K562 (cell line): ENCODE results near the gene ERN1. TPM values are rescaled to one million over a fixed set of nuclear protein-coding genes. Genes with fewer than 3 reads are reported as not detected.

Experiments
- BRD4 ChIP-seq: fragments of 200-600 bp; sonication (generic); IDR thresholded peaks from 2 replicates; pipeline ENCODE4 v1.6.1; 2017; ENCODE audit warnings: inconsistent platforms
- CAMTA2 ChIP-seq: fragments of 250-450 bp; sonication (Bioruptor Pico); conservative IDR thresholded peaks from 2 replicates; pipeline ENCODE4 v1.5.1; 2022
- CREB3 ChIP-seq: fragments of 450-650 bp; conservative IDR thresholded peaks from 2 replicates; pipeline ENCODE4 v1.6.1; 2016; ENCODE audit warnings: missing genetic modification characterization, low read depth, mild to moderate bottlenecking, missing compliant biosample characterization, moderate library complexity
- ETV6 ChIP-seq, 3 experiments: fragments of 150-350 bp in 1 of 3; sonication (generic) in 1 of 3; formaldehyde crosslinking in 1 of 3; IDR thresholded peaks; 2 replicates each; pipeline versions ENCODE4 v1.6.1 to v1.8.0; 2014 to 2022; ENCODE audit warnings: borderline replicate concordance in 2 of 3, low read depth in 2 of 3, antibody characterized with exemption in 1 of 3, low read length in 1 of 3, mild to moderate bottlenecking in 1 of 3, missing genetic modification reagents in 1 of 3
- FOSL1 ChIP-seq: fragments of 200-800 bp; sonication (Bioruptor generic); conservative IDR thresholded peaks from 2 replicates; pipeline ENCODE4 v1.6.1; 2016; ENCODE audit warnings: missing genetic modification characterization, missing compliant biosample characterization
- GTF2E2 ChIP-seq: fragments of 200-800 bp; sonication (Bioruptor generic); IDR thresholded peaks from 2 replicates; pipeline ENCODE4 v1.6.1; 2016; ENCODE audit warnings: missing genetic modification characterization, missing compliant biosample characterization
- HNRNPH1 ChIP-seq: fragments of 200-400 bp; formaldehyde crosslinking; optimal IDR thresholded peaks from 2 replicates; pipeline ENCODE3; 2017; ENCODE audit warnings: low read depth, mild to moderate bottlenecking, low read length, moderate library complexity
- MEIS2 ChIP-seq: fragments of 450-650 bp; IDR thresholded peaks from 2 replicates; pipeline ENCODE4 v1.6.1; 2014; ENCODE audit warnings: mild to moderate bottlenecking; ENCODE audit not compliant: partially characterized antibody
- MTA3 ChIP-seq: fragments of 450-650 bp; formaldehyde crosslinking; IDR thresholded peaks from 2 replicates; pipeline ENCODE4 v1.6.1; 2017; ENCODE audit warnings: mild to moderate bottlenecking, borderline replicate concordance
- NFE2 ChIP-seq: IDR thresholded peaks from 2 replicates; pipeline ENCODE4 v1.6.1; 2014; ENCODE audit warnings: antibody characterized with exemption, low read depth
- NFE2L1 ChIP-seq: fragments of 450-650 bp; IDR thresholded peaks from 2 replicates; pipeline ENCODE4 v1.6.1; 2016; ENCODE audit warnings: missing genetic modification characterization, low read depth, mild to moderate bottlenecking, missing compliant biosample characterization, moderate library complexity, borderline replicate concordance
- PURB ChIP-seq: sonication (generic); formaldehyde crosslinking; IDR thresholded peaks from 2 replicates; pipeline ENCODE4 v1.9.0; 2021; ENCODE audit warnings: low read depth, mild to moderate bottlenecking, missing genetic modification reagents
- SMARCC2 ChIP-seq: fragments of 450-650 bp; IDR thresholded peaks from 2 replicates; pipeline ENCODE4 v1.6.1; 2017; ENCODE audit warnings: antibody characterized with exemption, moderate library complexity, mild to moderate bottlenecking, low read depth
- SRSF9 ChIP-seq: fragments of 200-400 bp; formaldehyde crosslinking; IDR thresholded peaks from 2 replicates; pipeline ENCODE4 v1.6.1; 2017; ENCODE audit warnings: low read depth, low read length, borderline replicate concordance
- TCFL5 ChIP-seq: fragments of 250-450 bp; sonication (Bioruptor Pico); conservative IDR thresholded peaks from 2 replicates; pipeline ENCODE4 v1.6.1; 2021; ENCODE audit warnings: mild to moderate bottlenecking, moderate library complexity, matching md5 sums
- ZFPM2 ChIP-seq: fragments of 250-450 bp; sonication (Bioruptor Pico); IDR thresholded peaks from 2 replicates; pipeline ENCODE4 v1.5.1; 2022; ENCODE audit warnings: mild to moderate bottlenecking
- ZNF280B ChIP-seq: fragments of 250-450 bp; sonication (Bioruptor Pico); IDR thresholded peaks from 2 replicates; pipeline ENCODE4 v1.5.1; 2021; ENCODE audit warnings: mild to moderate bottlenecking
- ZNF311 ChIP-seq: fragments of 250-450 bp; sonication (Bioruptor Pico); IDR thresholded peaks from 2 replicates; pipeline ENCODE4 v1.4.0; 2020; ENCODE audit warnings: mild to moderate bottlenecking, moderate library complexity
- ZNF444 ChIP-seq: fragments of 250-450 bp; sonication (Bioruptor Pico); IDR thresholded peaks from 2 replicates; pipeline ENCODE4 v1.4.0; 2020; ENCODE audit warnings: mild to moderate bottlenecking, moderate library complexity
- ZNF592 ChIP-seq: fragments of 450-650 bp; IDR thresholded peaks from 2 replicates; pipeline ENCODE4 v1.6.1; 2017; ENCODE audit warnings: antibody characterized with exemption, mild to moderate bottlenecking
- polyA plus RNA-seq, 8 experiments: library from polyadenylated mRNA; depleted of rRNA in 4 of 8; stranded (reverse) in 5 of 8; unstranded in 3 of 8; fragments of >200 nt; fragmentation: Nextera tagmentation in 2 of 8; fragmentation: Illumina TruSeq in 1 of 8; extraction: Ambion mirVana in 2 of 8; extraction: Trizol in 1 of 8; gene quantifications; 2 replicates each; pipeline versions ENCODE4 v1.2.1 to v1.2.3, GENCODE V29; 2011 to 2014; ENCODE audit warnings: inconsistent platforms in 1 of 8, missing spikeins in 1 of 8
- total RNA-seq, 7 experiments: library from RNA; depleted of rRNA in 6 of 7; stranded (reverse); fragments of >200 nt in 6 of 7; fragmentation: Illumina TruSeq in 2 of 7; extraction: Trizol in 2 of 7; gene quantifications; 2 replicates each; pipeline versions ENCODE4 v1.2.1 to v1.2.3, GENCODE V29; 2011 to 2021; ENCODE audit warnings: low replicate concordance in 1 of 7

Gene ERN1
- total and polyA plus RNA-seq, 9 of the 15 experiments (the other 6 are each of a cell fraction or from before 2014, with no cell fraction given): 2.1 to 22.5 (median 7.3) TPM

GRCh38 chr17:64022611-64023063 is 107.3 kb downstream of the ERN1 start (continued):
- 0 out of 2 replicates have a peak, but pooled peaks have one; percentile 59 for TF ChIP-seq CREB3 (tag)
- TF ChIP-seq NFE2L1 (tag): no peak
- TF ChIP-seq PURB (CRISPR knock-in tag): no peak
- TF ChIP-seq SMARCC2: peak; percentile 69; the same call in 1 of the 2 replicates
- TF ChIP-seq ZNF592: 0 out of 2 replicates have a peak, but pooled peaks have one; percentile 70
- TF ChIP-seq NFE2: peak; percentile 66
- TF ChIP-seq ZNF311 (CRISPR knock-in tag): no peak
- no peak for TF ChIP-seq ETV6 (IDR thresholded peaks at IDR 0.05; ENCODE audit: borderline replicate concordance in 1 of 2, low read depth in 2 of 2, low read length in 1 of 2)
- TF ChIP-seq ETV6 (CRISPR knock-in tag; IDR thresholded peaks at IDR 0.05; ENCODE audit: borderline replicate concordance): no peak
- no peak for TF ChIP-seq HNRNPH1
- TF ChIP-seq TCFL5 (CRISPR knock-in tag): no peak
- TF ChIP-seq GTF2E2 (tag): no peak
- TF ChIP-seq FOSL1 (tag): peak; percentile 90
- no peak for TF ChIP-seq ZFPM2 (CRISPR knock-in tag)
- TF ChIP-seq BRD4: no peak
- TF ChIP-seq ZNF444 (CRISPR knock-in tag): no peak
- no peak for TF ChIP-seq MTA3
- TF ChIP-seq ZNF280B (CRISPR knock-in tag): no peak
- no peak for TF ChIP-seq SRSF9
- peak; percentile 16 for TF ChIP-seq MEIS2
- TF ChIP-seq CAMTA2 (CRISPR knock-in tag): no peak
